HG03159 (cell line): ENCODE measurements around the gene WFDC9.
A peak's percentile ranks its signal among the peaks of the same experiment; 100 is the strongest.
"Not testable (repeated sequence)": the region's sequence is repeated elsewhere in the genome, so short reads cannot be mapped to it uniquely, and the experiment has no call there.

Experiments used
- ATAC-seq: cut with Tn5 transposase; IDR thresholded peaks from one replicate; pipeline ENCODE4 v1.9.1; 2021; ENCODE audit warnings: mild to moderate bottlenecking, moderate library complexity; ENCODE audit not compliant: unreplicated experiment

The WFDC9 gene

GRCh38 chr20:45593498-45593897 lies 37.6 kb downstream of the WFDC9 start:
- no peak for ATAC-seq

- ATAC-seq: peak; percentile 63
These were observed 38.4 kb downstream of the WFDC9 start for GRCh38 chr20:45592574-45593189.

- ATAC-seq: no peak
These were observed 41.4 kb downstream of the WFDC9 start for GRCh38 chr20:45589725-45590124.

GRCh38 chr20:45588800-45589199 lies 42.3 kb downstream of the WFDC9 start:
- ATAC-seq: no peak

- ATAC-seq: not testable (repeated sequence)
These were observed 45.1 kb downstream of the WFDC9 start for GRCh38 chr20:45585986-45586385.

- ATAC-seq: not testable (repeated sequence)
These were observed 46.8 kb downstream of the WFDC9 start for GRCh38 chr20:45584294-45584693.

GRCh38 chr20:45583502-45583901 lies 47.6 kb downstream of the WFDC9 start:
- ATAC-seq: no peak

- no peak for ATAC-seq
These were observed 49.4 kb downstream of the WFDC9 start for GRCh38 chr20:45581702-45582101.

GRCh38 chr20:45579184-45579583 lies 51.9 kb downstream of the WFDC9 start, which contains the start of gene WFDC8:
Gene WFDC8, minus strand, starts transcription at chr20:45579284. Its CDS starts 37 bp downstream, at chr20:45579247.
- ATAC-seq: no peak

- no peak for ATAC-seq
These were observed 52.9 kb downstream of the WFDC9 start for GRCh38 chr20:45578231-45578630.

GRCh38 chr20:45576995-45577394 lies 54.1 kb downstream of the WFDC9 start:
- ATAC-seq: no peak

GRCh38 chr20:45575931-45576330 lies 55.2 kb downstream of the WFDC9 start:
- no peak for ATAC-seq

GRCh38 chr20:45569650-45570049 lies 61.4 kb downstream of the WFDC9 start:
- ATAC-seq: not testable (repeated sequence)

GRCh38 chr20:45564760-45565276 lies 66.3 kb downstream of the WFDC9 start:
- ATAC-seq: no peak
